Esophagus mucosa (tissue), 1 donor: Measurements from ENCODE around the gene PARP6. TPM values are rescaled to one million over a fixed set of nuclear protein-coding genes. Genes with fewer than 3 reads are reported as not detected.
"Not testable (repeated sequence)": the region's sequence is repeated elsewhere in the genome, so short reads cannot be mapped to it uniquely, and the experiment has no call there.

Source experiments
- ATAC-seq: fragments of 200-7000 bp; cut with Tn5 transposase; one replicate; pipeline ENCODE4 v1.9.1; 2020
- total RNA-seq: library from RNA; stranded (reverse); gene quantifications from one replicate; pipeline ENCODE4 v1.2.4, GENCODE V29; 2023
- donor health status: DM: yes; HTN: yes; CAD: no.

PARP6 gene
- total RNA-seq, 1 donor from 2014 or later, result 32.6 TPM

GRCh38 chr15:72278737-72279136 is 6.4 kb upstream of the PARP6 start:
- no peak for ATAC-seq

GRCh38 chr15:72276326-72276700 is 4.0 kb upstream of the PARP6 start:
- no peak for ATAC-seq

GRCh38 chr15:72275635-72276325 is 3.4 kb upstream of the PARP6 start:
- ATAC-seq, result not testable (repeated sequence)

- no peak for ATAC-seq
Observed at GRCh38 chr15:72272997-72273352, 621 bp upstream of the PARP6 start.

- ATAC-seq, result peak; percentile 1
Observed at GRCh38 chr15:72271895-72272212, 500 bp downstream of the PARP6 start.

- no peak for ATAC-seq
Observed at GRCh38 chr15:72271221-72271620, 1.1 kb downstream of the PARP6 start.

- ATAC-seq, result no peak
Observed at GRCh38 chr15:72269739-72270138, 2.6 kb downstream of the PARP6 start.

GRCh38 chr15:72265031-72265430 is 7.3 kb downstream of the PARP6 start:
- no peak for ATAC-seq

GRCh38 chr15:72252663-72253299 is 19.6 kb downstream of the PARP6 start:
- no peak for ATAC-seq

- peak; percentile 25 for ATAC-seq
Observed at GRCh38 chr15:72249142-72249810, 23.1 kb downstream of the PARP6 start.

GRCh38 chr15:72248514-72248913 is 23.8 kb downstream of the PARP6 start:
- ATAC-seq, result no peak

GRCh38 chr15:72242775-72243370 is 29.5 kb downstream of the PARP6 start:
- ATAC-seq, result no peak

- ATAC-seq, result no peak
Observed at GRCh38 chr15:72239652-72240051, 32.7 kb downstream of the PARP6 start.

GRCh38 chr15:72238586-72238985 is 33.8 kb downstream of the PARP6 start:
- ATAC-seq, result no peak

- ATAC-seq, result peak; percentile 61
Observed at GRCh38 chr15:72237853-72238224, 34.5 kb downstream of the PARP6 start.

- peak; percentile 94 for ATAC-seq
Observed at GRCh38 chr15:72237029-72237852, 35.1 kb downstream of the PARP6 start.

- ATAC-seq, result no peak
Observed at GRCh38 chr15:72236381-72237003, 35.9 kb downstream of the PARP6 start.

- no peak for ATAC-seq
Observed at GRCh38 chr15:72235298-72235697, 37.1 kb downstream of the PARP6 start.

GRCh38 chr15:72233769-72234168 is 38.6 kb downstream of the PARP6 start:
- ATAC-seq, result no peak

- peak; percentile 33 for ATAC-seq
Observed at GRCh38 chr15:72231833-72232478, 40.4 kb downstream of the PARP6 start.

GRCh38 chr15:72231066-72231832 is 41.1 kb downstream of the PARP6 start, which contains the start of gene PKM:
Gene PKM (minus strand): TSS chr15:72231190. CDS start chr15:72219097, 12,093 bp downstream.
- ATAC-seq, result peak; percentile 83
